Duodenal mucosa (tissue), 2 donors: ENCODE results near the gene CHST15.

ENCODE experiments used
- H3K27ac ChIP-seq: one replicate; pipeline ENCODE4 v1.7.0; 2013; ENCODE audit warnings: low read depth, low read length
- H3K27me3 ChIP-seq, 2 donors: one replicate each; pipeline ENCODE4 v1.7.0; 2013; ENCODE audit warnings: low read length in 2 of 2, control low read depth in 1 of 2; ENCODE audit not compliant: insufficient read depth in 2 of 2, control insufficient read depth in 1 of 2
- H3K36me3 ChIP-seq, 2 donors: one replicate each; pipeline ENCODE4 v1.7.0; 2013; ENCODE audit warnings: low read length in 2 of 2, control low read depth in 1 of 2; ENCODE audit not compliant: insufficient read depth in 2 of 2, control insufficient read depth in 1 of 2
- H3K4me1 ChIP-seq, 2 donors: one replicate each; pipeline ENCODE4 v1.7.0; 2013; ENCODE audit warnings: low read length in 2 of 2, control low read depth in 1 of 2; ENCODE audit not compliant: insufficient read depth in 2 of 2, control insufficient read depth in 1 of 2
- H3K4me3 ChIP-seq, 2 donors: one replicate each; pipeline ENCODE4 v1.7.0; 2013; ENCODE audit warnings: low read length in 2 of 2, low read depth in 1 of 2
- H3K9ac ChIP-seq, 2 donors: one replicate each; pipeline ENCODE4 v1.7.0; 2013; ENCODE audit warnings: low read length in 2 of 2, low read depth in 1 of 2
- H3K9me3 ChIP-seq, 2 donors: one replicate each; pipeline ENCODE4 v1.7.0; 2013; ENCODE audit warnings: low read length in 2 of 2, control low read depth in 1 of 2; ENCODE audit not compliant: control insufficient read depth in 1 of 2

Gene CHST15

DNA sequence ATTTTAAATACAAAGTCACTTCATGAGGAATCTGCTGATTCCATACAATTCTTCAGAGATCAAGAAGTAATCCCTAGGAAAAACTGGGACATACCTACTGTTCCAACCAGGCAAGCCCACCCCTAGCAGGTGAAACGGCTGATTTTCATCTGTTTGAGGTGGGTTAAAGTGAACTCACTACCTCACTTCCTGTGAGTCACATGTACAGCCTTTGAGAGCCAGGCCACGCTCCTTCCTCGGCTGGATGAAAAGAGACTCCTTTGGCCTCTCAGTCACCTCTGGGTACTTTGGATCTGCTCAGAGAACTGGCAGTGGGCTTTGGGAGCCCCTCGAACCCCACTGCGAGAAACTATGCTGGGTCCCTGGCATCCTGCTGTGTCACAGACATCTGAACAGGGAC, 68.2 kb downstream of the CHST15 start:
- Histone ChIP-seq H3K27ac (no peak overlapping the region), H3K27me3 (no peaks in the 10 kb centered on the region), H3K9ac (no peak overlapping the region), H3K4me3 (no peak overlapping the region), H3K9me3 (no peaks in the 10 kb centered on the region), H3K4me1 (peaks cover 3 to 4% of the 10 kb centered on the region in 2 donors), H3K36me3 (peaks cover 0 to 6% of the 10 kb centered on the region in 2 donors)

DNA sequence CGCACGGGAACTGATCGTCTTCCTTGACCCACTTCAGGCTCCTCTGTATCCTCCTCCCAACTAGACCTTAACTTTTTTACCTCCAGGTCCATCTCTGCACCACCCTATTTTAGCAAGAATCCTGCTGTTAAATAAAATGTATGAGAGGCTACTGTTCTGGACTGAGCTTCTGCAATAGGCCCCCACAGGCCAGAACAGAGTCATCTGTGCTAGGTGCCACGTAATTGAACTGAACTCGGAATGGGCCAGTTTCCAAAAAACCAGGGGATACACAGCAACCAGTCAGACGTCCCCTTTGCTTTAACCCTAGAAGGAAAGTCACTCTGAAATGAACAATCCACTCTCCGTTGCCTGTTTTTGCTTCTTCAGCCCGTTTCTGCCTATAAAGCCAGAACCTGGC, 71.3 kb downstream of the CHST15 start:
- Histone ChIP-seq H3K9me3 (no peaks in the 10 kb centered on the region), H3K4me1 (peaks cover 0 to 3% of the 10 kb centered on the region in 2 donors), H3K36me3 (peaks cover 0 to 6% of the 10 kb centered on the region in 2 donors), H3K27me3 (no peaks in the 10 kb centered on the region), H3K4me3 (no peak overlapping the region), H3K9ac (no peak overlapping the region), H3K27ac (no peak overlapping the region)

DNA sequence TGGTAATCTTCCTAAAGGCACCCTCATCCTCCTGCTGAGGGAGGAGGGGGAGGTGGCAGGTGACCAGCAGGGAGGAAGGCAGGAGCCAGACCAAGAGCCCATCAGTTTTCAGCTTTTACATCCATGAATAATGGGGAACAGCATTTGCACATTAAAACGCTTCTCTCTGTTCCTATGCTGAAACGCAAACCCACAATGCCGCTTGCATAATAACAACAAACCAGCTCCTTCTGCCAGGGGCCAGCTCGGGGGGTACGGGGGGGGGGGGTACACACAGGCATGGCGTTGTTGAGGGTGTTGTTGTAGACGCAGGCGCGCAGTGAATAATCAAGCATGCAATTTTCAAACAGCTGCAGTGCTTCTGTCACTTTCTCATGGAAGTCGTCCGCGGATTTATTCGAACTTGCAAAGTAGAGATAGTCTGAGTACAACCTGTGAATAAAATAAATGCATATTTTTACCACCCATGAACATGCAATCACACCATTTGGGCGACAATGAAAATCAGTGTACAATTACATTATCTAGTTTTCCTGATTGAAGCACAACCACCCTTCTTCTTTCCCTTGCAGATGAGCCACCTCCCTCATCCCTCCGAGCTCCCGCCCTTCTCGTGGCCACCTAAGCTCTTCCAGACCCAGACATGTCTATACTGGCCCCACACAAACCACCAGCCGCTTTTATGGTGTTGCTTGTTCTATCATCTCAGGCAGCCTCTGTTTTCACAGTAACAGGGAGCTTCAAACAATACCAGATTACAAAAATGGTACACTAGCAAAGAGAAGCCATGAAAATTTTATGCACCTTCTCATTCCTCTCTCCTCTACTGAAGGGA, 72.2 kb downstream of the CHST15 start:
- H3K27me3 ChIP-seq, result no peaks in the 10 kb centered on the region
- no peak overlapping the region for H3K9ac ChIP-seq
- H3K9me3 ChIP-seq, result no peaks in the 10 kb centered on the region
- H3K27ac ChIP-seq, result no peak overlapping the region
- no peak overlapping the region for H3K4me3 ChIP-seq
- peaks cover 0 to 3% of the 10 kb centered on the region in 2 donors for H3K4me1 ChIP-seq
- H3K36me3 ChIP-seq, result peaks cover 0 to 6% of the 10 kb centered on the region in 2 donors

DNA sequence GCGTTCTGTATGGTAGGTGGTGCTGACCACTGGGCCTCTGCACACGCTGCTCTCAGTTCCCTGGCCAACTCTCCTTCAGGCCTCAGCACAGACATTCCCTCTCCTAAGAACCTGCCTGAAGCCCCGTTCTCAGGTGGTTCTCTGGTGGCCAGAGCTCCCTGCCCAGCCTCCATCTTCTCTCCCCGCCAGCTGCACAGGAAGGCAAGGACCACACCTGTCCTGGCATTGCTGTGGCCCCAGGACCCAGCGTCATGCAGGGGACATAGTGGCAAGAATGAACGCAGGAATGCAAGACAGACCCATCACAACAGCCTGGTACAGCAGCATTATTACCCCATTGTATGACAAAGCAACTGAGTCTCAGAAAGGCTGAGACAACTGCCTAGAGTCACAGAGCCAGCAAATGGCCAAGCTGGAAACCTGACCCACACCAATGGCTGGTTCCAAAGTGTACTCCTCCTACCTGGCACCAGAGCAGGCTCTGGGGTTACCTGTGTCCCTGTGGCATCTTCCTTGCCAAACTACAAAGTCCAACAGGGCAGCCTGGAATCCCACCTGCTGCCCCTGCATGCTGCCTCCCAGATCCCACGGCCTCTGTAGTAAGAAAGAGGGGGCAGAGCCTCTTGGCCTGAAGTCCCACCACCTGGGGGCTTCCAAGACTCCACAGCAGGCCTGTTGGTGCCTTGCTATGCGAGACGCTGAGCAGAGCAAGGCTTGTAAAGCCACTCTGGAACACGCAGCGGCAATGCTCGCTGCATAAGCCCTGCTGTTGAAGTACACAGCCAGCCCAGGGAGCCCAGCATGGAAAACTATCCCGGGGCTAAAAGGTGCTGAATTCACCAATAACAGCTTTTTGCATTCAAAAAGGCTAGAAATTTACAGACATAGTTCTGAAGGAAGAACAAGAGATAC, 73.3 kb downstream of the CHST15 start:
- Histone ChIP-seq H3K27me3 (no peaks in the 10 kb centered on the region), H3K9me3 (no peaks in the 10 kb centered on the region), H3K36me3 (peaks cover 0 to 6% of the 10 kb centered on the region in 2 donors), H3K4me1 (no peaks in the 10 kb centered on the region), H3K4me3 (no peak overlapping the region), H3K27ac (no peak overlapping the region), H3K9ac (no peak overlapping the region)

DNA sequence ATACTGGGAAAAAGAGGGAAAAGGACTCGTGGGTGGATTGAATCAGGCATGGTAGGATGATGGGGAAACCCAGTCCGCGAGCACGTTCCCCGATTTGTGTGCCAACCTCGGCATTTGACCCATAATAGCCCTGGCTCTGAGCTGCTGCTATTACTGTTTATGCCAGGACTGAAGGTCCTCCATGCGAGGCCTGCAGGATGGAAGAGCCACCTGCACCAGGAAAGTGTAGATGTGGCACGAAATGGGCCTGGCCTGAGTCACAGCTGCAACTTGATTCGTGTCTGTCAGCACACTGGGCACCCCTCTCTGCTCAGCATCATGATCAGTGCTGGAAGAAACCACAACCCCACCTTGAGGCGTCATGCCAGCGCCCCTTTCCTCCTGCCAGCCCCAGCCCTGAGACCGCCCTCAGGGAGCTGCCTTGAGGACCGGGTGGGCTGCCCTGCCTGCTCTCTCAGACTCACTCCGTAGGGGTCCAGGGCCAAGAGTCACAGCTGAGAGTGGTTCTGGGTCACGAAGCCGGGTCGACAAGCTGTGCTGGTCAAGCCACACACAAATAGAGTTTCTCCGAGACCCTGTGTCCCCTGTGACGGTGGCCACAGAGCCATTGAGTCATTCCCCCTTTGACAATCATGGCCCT, 74.4 kb downstream of the CHST15 start:
- Histone ChIP-seq H3K4me3 (no peak overlapping the region), H3K36me3 (peaks cover 0 to 6% of the 10 kb centered on the region in 2 donors), H3K9ac (no peak overlapping the region), H3K9me3 (peaks cover 0 to 1% of the 10 kb centered on the region in 2 donors), H3K27me3 (no peaks in the 10 kb centered on the region), H3K4me1 (no peaks in the 10 kb centered on the region), H3K27ac (no peak overlapping the region)

DNA sequence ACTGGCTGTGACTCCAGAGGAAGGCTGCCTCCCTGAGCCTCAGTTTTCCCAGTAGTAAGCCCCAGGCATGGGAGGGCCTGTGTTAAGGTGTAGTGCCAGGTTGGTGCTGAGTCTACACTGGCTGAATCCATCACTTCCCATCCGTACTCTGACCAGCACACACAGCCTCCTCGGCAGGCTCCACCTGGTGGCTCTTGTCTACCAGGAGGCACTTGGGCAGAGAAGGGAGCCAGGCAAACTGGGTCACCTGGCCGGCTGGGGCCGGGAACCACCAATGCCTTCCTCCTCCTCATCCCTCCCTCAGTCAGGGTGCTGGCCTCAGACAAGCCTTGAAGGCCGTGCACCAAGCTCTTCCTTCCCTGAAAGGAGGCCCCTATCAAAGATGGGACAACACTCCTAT, 75.7 kb downstream of the CHST15 start:
- Histone ChIP-seq H3K4me1 (no peaks in the 10 kb centered on the region), H3K27ac (no peak overlapping the region), H3K9ac (no peak overlapping the region), H3K4me3 (no peak overlapping the region), H3K9me3 (peaks cover 2 to 7% of the 10 kb centered on the region in 2 donors), H3K36me3 (peaks cover 0 to 6% of the 10 kb centered on the region in 2 donors), H3K27me3 (no peaks in the 10 kb centered on the region)

DNA sequence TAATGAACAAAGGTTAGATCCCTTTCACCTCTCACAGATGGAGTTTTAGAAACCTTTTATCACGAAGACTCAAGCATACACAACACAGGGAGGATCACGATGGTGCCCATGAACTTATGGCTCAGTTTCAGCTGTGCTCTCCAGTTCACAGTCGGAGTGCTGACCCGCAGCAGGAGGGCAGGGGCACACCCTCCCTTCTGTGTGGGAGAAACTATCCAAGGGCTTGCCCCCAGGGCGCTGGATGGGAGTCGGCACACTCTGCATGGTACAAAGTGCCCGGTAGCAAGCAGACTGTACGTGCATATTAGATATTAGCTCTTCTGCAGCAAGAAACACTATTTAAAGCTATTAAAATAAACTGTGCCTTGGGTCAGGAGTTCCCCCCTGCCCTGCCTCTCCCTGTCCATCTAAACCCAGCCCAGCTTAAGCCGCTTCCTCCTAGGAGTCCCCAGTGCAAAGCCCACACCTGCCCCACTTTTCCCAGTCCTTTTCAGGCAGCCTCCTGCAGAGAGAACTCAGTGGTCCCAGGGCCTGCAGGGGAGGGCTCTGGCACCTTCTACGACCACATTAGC, 76.5 kb downstream of the CHST15 start:
- Histone ChIP-seq H3K4me1 (no peaks in the 10 kb centered on the region), H3K4me3 (no peak overlapping the region), H3K9ac (no peak overlapping the region), H3K27ac (no peak overlapping the region), H3K36me3 (peaks cover 0 to 6% of the 10 kb centered on the region in 2 donors), H3K9me3 (peaks cover 2 to 7% of the 10 kb centered on the region in 2 donors), H3K27me3 (no peaks in the 10 kb centered on the region)

DNA sequence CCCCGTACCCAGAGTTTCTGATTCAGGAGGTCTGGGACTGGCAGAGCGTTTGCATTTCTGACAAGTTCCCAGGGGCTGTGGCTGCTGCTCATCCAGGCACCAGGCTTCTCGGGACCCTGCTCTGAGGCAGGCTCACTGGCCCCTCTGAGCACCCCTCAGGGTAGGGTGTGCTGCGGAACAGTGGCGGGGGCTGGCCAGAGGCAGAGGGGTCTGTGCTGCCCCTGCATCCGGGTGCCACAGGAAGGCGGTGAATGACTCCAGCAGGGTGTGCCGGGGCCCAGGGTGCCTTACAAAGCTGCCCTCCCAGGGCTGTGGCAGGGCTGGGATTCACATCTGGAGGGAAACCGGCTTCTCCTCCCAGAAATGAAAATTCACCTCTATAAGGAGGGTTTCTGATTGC, 77.4 kb downstream of the CHST15 start:
- Histone ChIP-seq H3K4me3 (no peak overlapping the region), H3K4me1 (no peaks in the 10 kb centered on the region), H3K9me3 (peaks cover 2 to 7% of the 10 kb centered on the region in 2 donors), H3K27ac (no peak overlapping the region), H3K27me3 (no peaks in the 10 kb centered on the region), H3K36me3 (peaks cover 0 to 6% of the 10 kb centered on the region in 2 donors), H3K9ac (no peak overlapping the region)

DNA sequence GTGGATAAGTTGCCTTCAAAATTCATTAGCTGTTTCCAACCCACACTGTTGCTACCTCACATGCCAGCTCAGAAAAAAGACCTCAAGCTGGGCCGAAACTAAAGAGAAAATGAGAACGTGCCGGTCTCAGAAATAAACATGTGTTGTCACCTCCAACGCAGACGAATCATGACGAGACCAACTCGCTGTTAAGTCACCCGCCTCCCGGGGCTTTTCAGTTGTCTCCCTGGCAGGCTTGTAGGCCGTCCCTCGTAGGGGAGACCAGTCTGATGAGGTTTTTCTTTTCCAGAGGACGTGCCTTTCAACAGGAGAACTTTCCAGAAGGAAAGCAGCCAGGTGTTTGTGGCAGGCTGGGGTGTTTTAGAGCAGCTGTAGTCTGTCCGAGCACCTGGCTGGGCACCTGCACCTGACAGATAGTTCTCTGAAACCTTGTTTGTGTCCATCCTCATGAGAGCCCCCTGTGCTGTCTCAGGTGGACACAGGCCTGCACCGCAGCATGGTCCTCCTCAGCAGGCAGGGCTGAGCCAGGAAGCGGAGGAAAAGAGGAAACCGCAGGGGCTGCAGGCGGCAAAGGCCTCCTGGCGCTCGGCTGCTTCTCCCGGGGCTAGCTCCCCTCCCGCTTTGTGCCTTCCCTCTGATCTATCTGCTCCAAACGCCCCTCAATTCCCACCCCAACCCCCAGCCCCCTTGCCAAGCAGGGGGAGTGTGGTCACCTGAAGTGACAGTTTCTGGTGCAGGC, 78.8 kb downstream of the CHST15 start:
- Histone ChIP-seq H3K27ac (no peak overlapping the region), H3K9me3 (peaks cover 2 to 7% of the 10 kb centered on the region in 2 donors), H3K4me1 (no peaks in the 10 kb centered on the region), H3K9ac (no peak overlapping the region), H3K36me3 (no peaks in the 10 kb centered on the region), H3K27me3 (no peaks in the 10 kb centered on the region), H3K4me3 (no peak overlapping the region)
